OCI-LY3 (cell line): ENCODE measurements around the gene SND1.

Experiments
- H2AFZ ChIP-seq: fragments of 200-600, 300-600 bp; shearing (Covaris generic); 2 replicates; pipeline ENCODE4 v1.6.0; 2014; ENCODE audit warnings: antibody characterized with exemption, low read depth, low read length
- H3K27ac ChIP-seq: fragments of 200-600, 300-600 bp; sonication (generic); 2 replicates; pipeline ENCODE4 v1.5.1; 2014; ENCODE audit warnings: mild to moderate bottlenecking, low read length, moderate library complexity, mixed read lengths
- H3K27me3 ChIP-seq: fragments of 200-600, 300-600 bp; sonication (generic); 2 replicates; pipeline ENCODE4 v1.6.1; 2014; ENCODE audit warnings: low read depth, low read length, mixed read lengths
- H3K36me3 ChIP-seq: fragments of 200-600, 300-600 bp; sonication (generic); replicated peaks from 2 replicates; pipeline ENCODE3; 2014; ENCODE audit warnings: low read depth, low read length, mixed read lengths
- H3K4me1 ChIP-seq: fragments of 300-600, 200-600 bp; sonication (generic); 2 replicates; pipeline ENCODE4 v1.6.1; 2014; ENCODE audit warnings: low read length, mixed read lengths
- H3K4me2 ChIP-seq: fragments of 200-600, 300-600 bp; sonication (generic); 2 replicates; pipeline ENCODE4 v1.6.1; 2014; ENCODE audit warnings: low read length, mixed read lengths
- H3K4me3 ChIP-seq: fragments of 300-600, 200-600 bp; sonication (generic); 2 replicates; pipeline ENCODE4 v1.5.1; 2014; ENCODE audit warnings: antibody characterized with exemption, mild to moderate bottlenecking, low read length, moderate library complexity
- H3K79me2 ChIP-seq: fragments of 300-600, 200-600 bp; shearing (Covaris generic); 2 replicates; pipeline ENCODE4 v1.6.1; 2014; ENCODE audit warnings: mild to moderate bottlenecking, low read length, mixed read lengths
- H3K9ac ChIP-seq: fragments of 300-600, 200-600 bp; shearing (Covaris generic); 2 replicates; pipeline ENCODE4 v1.6.0; 2014; ENCODE audit warnings: mild to moderate bottlenecking, low read length, moderate library complexity
- H3K9me3 ChIP-seq: fragments of 200-600, 300-600 bp; shearing (Covaris generic); 2 replicates; pipeline ENCODE4 v1.6.1; 2014; ENCODE audit warnings: low read length, mixed read lengths; ENCODE audit not compliant: insufficient read depth
- H4K20me1 ChIP-seq: fragments of 200-600, 300-600 bp; sonication (generic); 2 replicates; pipeline ENCODE4 v1.6.1; 2016; ENCODE audit warnings: low read length, mixed read lengths; ENCODE audit not compliant: insufficient read depth
- CTCF ChIP-seq: fragments of 200-600, 300-600 bp; sonication (generic); IDR thresholded peaks from 2 replicates; pipeline ENCODE4 v1.5.1; 2014; ENCODE audit warnings: antibody characterized with exemption, low read length, low read depth
- EZH2phosphoT487 ChIP-seq: fragments of 200-600 bp; shearing (Covaris generic); IDR thresholded peaks from 2 replicates; pipeline ENCODE4 v1.6.1; 2018; ENCODE audit warnings: antibody characterized with exemption, mixed run types, low read depth

The SND1 gene

DNA sequence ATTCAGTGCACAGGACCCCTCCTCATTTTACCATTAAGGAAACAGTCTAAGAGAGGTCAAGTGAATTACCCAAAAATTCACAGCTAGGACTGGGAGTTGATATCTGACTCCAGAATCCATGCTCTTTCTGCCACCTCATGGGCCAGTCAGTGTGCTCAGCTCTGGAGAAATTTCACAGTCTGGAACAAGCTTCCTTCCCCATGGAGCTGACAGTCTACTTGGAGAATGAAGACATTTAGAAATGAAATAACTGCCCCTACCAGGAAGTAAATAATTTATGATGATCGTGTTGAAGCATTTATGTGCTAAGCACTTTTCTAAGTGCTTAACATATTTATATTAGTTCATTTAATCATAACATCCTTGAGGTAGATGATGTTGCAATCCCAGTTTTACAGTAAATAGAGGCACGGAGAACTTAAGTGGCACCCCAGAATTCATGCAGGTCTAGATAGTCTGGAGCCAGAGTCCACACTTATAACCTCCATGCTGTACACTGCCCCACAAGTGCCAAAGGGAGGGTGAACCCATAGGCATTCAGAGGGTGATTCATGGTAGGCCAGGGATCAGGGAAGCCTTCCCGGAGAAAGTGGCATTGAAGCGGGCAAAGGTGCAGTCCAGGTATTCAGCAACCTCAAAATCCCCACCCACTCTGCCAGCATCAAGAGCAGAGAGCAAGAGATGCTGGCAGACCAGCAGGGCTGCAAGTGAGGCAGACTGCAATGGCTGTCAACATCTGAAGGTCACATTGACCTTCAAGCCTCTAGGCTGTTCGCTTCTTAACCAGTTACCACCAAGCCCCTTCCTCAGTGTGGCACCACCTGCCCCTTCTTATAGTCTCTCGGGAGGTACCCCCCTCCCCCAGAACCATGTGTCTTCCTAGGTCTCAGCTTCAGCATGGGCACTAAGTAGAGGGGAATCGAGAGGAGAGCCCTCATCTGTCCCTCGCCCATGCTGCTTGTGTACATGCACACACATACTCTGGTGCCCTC is 417.7 kb downstream of the SND1 start:
- Histone ChIP-seq H3K36me3 (peaks cover 7% of the 10 kb centered on the region), H4K20me1 (peaks cover 36% of the 10 kb centered on the region), H3K4me2 (no peak overlapping the region), H2AFZ (no peak overlapping the region), H3K9me3 (no peaks in the 10 kb centered on the region), H3K27ac (no peak overlapping the region), H3K79me2 (no peaks in the 10 kb centered on the region), H3K4me3 (no peak overlapping the region), H3K27me3 (no peaks in the 10 kb centered on the region), H3K9ac (no peak overlapping the region), H3K4me1 (no peaks in the 10 kb centered on the region)
- TF ChIP-seq CTCF (no peak), EZH2phosphoT487 (no peak)

DNA sequence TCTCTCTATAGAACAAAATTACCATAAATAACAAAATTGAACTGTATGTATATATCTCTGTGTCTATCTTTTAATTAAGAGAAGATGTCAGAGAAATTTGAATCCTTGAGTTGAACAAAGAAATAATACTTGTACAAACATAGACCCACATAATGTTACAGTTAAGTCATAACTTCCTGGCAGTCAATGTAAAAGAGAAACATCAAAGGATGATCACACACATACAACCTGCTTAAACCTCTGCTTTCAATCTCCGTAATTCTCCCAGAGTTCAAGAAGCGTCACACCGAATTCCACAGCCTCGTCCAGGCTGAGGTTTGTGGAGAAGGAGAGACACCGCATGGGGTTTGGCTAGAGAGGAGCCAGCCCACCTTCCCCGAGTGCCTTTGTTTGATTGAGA is 419.4 kb downstream of the SND1 start:
- Histone ChIP-seq H4K20me1 (peaks cover 29% of the 10 kb centered on the region), H3K4me1 (no peaks in the 10 kb centered on the region), H3K79me2 (no peaks in the 10 kb centered on the region), H3K27ac (no peak overlapping the region), H3K27me3 (no peaks in the 10 kb centered on the region), H3K9ac (no peak overlapping the region), H3K4me3 (no peak overlapping the region), H3K4me2 (no peak overlapping the region), H3K9me3 (no peaks in the 10 kb centered on the region), H2AFZ (no peak overlapping the region), H3K36me3 (peaks cover 15% of the 10 kb centered on the region)
- no peak for TF ChIP-seq EZH2phosphoT487
- TF ChIP-seq CTCF, result no peak

GRCh38 chr7:128071801-128072200 is 419.8 kb downstream of the SND1 start:
- no peaks in the 10 kb centered on the region for H3K4me1 ChIP-seq

More at GRCh38 chr7:128071801-128072200, 419.8 kb downstream of the SND1 start:
- H3K36me3 ChIP-seq, result peaks cover 15% of the 10 kb centered on the region
- H3K27me3 ChIP-seq, result no peaks in the 10 kb centered on the region
- no peak overlapping the region for H3K27ac ChIP-seq
- H3K79me2 ChIP-seq, result no peaks in the 10 kb centered on the region
- no peak overlapping the region for H2AFZ ChIP-seq
- no peaks in the 10 kb centered on the region for H3K9me3 ChIP-seq
- TF ChIP-seq CTCF (no peak), EZH2phosphoT487 (no peak)
- no peak overlapping the region for H3K4me3 ChIP-seq
- H3K9ac ChIP-seq, result no peak overlapping the region
- no peak overlapping the region for H3K4me2 ChIP-seq
- peaks cover 26% of the 10 kb centered on the region for H4K20me1 ChIP-seq
